Measurements from ENCODE around the gene POU2AF1. TPM values are rescaled to one million over a fixed set of nuclear protein-coding genes. Genes with fewer than 3 reads are reported as not detected.

The POU2AF1 gene
- total RNA-seq, 1 donor from 2014 or later = 155 TPM

DNA sequence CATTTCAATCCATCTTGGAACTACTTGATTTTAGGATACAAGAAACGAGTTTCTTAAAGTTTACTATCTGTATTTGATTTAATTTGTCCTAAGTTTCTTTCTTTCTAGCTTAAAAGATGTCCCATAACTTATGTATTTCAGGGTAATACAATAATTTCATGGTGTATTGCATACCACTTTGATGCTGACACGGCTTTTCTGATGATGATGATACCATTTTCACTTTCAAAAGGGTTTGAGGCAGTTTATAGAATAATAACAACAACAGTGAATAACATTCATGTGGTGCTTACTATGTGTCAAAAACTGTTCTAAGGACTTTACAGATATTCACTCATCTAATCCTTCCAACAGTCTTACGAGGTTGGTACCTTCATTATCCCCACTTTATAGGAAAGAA lies 33.2 kb upstream of the POU2AF1 start:
- Mint-ChIP-seq H3K27me3 (no peaks in the 10 kb centered on the region), H3K9me3 (peaks cover 3% of the 10 kb centered on the region), H3K4me1 (peaks cover 98% of the 10 kb centered on the region), H3K36me3 (ENCODE audit: low read depth) (no peaks in the 10 kb centered on the region), H3K27ac (peak overlapping the region; percentile 97), H3K4me3 (peak overlapping the region; percentile 8)
- CTCF ChIA-PET = interaction anchor here (1.7 kb wide), 1 partner anchor 13 kb away, joined by 6 read pairs; no protein-coding TSS in a partner anchor
- ATAC-seq (ENCODE audit: low read depth) = no peak
- POLR2A ChIA-PET = interaction anchor here (10.5 to 14.6 kb wide), 2 partner anchors 13 to 39 kb away, joined by 250 to 581 read pairs; partner anchors contain the start of gene POU2AF1
- DNase-seq = no peak
- intact Hi-C loops (cut with micrococcal nuclease) = loop anchor here (10.0 kb wide), 1 partner anchor 697 kb away; the partner anchor contains the start of gene ARHGAP20
- no peak for TF ChIP-seq CTCF (IDR thresholded peaks at IDR 0.05)

DNA sequence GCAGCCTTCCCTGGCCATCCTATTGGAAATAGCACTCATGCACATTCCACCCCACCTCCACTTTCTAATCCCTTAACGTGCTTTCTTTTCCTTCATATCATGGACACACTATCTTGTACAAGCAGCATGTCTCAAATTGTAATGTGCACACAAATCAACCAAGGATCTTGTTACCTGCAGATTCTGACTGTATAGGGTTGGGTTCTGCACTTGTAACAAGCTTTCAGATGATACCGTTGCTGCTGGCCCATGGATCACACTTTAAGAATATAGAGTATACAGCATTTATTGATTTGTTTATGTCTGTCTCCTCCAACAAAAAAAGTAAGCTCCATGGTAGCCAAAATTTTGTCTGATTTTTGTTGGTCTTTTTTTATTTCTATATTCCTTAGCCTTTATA lies 32.4 kb upstream of the POU2AF1 start:
- ChIA-PET POLR2A (interaction anchor here (1.0 to 14.6 kb wide), 3 partner anchors 12 to 52 kb away, joined by 3 to 581 read pairs (median 250); partner anchors contain the start of gene POU2AF1), CTCF (interaction anchor here (1.7 kb wide), 1 partner anchor 12 kb away, joined by 6 read pairs; no protein-coding TSS in a partner anchor)
- DNase-seq = no peak
- ATAC-seq (ENCODE audit: low read depth) = no peak
- peak overlapping the region; percentile 90 for H3K27ac Mint-ChIP-seq
- no peak for TF ChIP-seq CTCF (IDR thresholded peaks at IDR 0.05)
- H3K27me3 Mint-ChIP-seq = no peaks in the 10 kb centered on the region
- H3K36me3 Mint-ChIP-seq (ENCODE audit: low read depth) = no peaks in the 10 kb centered on the region
- peaks cover 3% of the 10 kb centered on the region for H3K9me3 Mint-ChIP-seq
- intact Hi-C loops (cut with micrococcal nuclease) = loop anchor here (10.0 kb wide), 1 partner anchor 697 kb away; the partner anchor contains the start of gene ARHGAP20
- H3K4me3 Mint-ChIP-seq = peak overlapping the region; percentile 13
- peaks cover 91% of the 10 kb centered on the region for H3K4me1 Mint-ChIP-seq

- Mint-ChIP-seq H3K4me3 (no peak overlapping the region), H3K9me3 (peaks cover 3% of the 10 kb centered on the region), H3K27ac (peak overlapping the region; percentile 90), H3K36me3 (ENCODE audit: low read depth) (no peaks in the 10 kb centered on the region), H3K27me3 (no peaks in the 10 kb centered on the region), H3K4me1 (peaks cover 90% of the 10 kb centered on the region)
- intact Hi-C loops (cut with micrococcal nuclease) = loop anchor here (1.0 to 10.0 kb wide), 2 partner anchors 9 to 696 kb away; partner anchors contain the start of gene ARHGAP20
- ATAC-seq (ENCODE audit: low read depth) (no peak), DNase-seq (no peak)
- CTCF ChIA-PET = interaction anchor here (0.8 to 1.0 kb wide), 2 partner anchors 12 to 128 kb away, joined by 3 read pairs; no protein-coding TSS in a partner anchor
- TF ChIP-seq CTCF (IDR thresholded peaks at IDR 0.05) = no peak
- POLR2A ChIA-PET = interaction anchor here (1.0 to 14.6 kb wide), 6 partner anchors 11 to 52 kb away, joined by 3 to 581 read pairs (median 17); partner anchors contain the start of gene POU2AF1
Observed at GRCh38 chr11:111410951-111411350, 31.9 kb upstream of the POU2AF1 start.

DNA sequence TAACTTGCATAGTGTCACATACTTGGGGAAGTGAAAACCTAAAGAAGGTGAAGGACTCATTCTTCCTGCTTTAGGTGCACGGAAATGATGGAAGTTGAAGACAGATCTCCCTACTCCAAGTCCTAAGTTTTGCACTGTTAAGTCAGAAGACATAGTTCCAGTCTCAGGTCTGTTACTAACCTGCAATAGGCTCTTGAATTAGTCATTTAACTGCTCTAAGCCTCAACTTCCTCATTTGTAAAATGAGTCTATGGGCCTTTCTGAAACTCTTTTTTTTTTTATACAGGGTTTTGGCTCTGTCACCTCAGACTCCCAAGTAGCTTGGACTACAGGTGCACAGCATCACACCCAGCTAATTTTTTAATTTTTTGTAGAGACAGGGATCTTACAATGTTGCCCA lies 30.8 kb upstream of the POU2AF1 start:
- Mint-ChIP-seq H3K4me3 (peak overlapping the region; percentile 57), H3K27me3 (no peaks in the 10 kb centered on the region), H3K4me1 (peaks cover 84% of the 10 kb centered on the region), H3K36me3 (ENCODE audit: low read depth) (no peaks in the 10 kb centered on the region), H3K9me3 (peaks cover 3% of the 10 kb centered on the region), H3K27ac (peak overlapping the region; percentile 90)
- ATAC-seq (ENCODE audit: low read depth) (peak; percentile 77), DNase-seq (no peak)
- intact Hi-C loops (cut with micrococcal nuclease) = loop anchor here (1.0 to 10.0 kb wide), 3 partner anchors 7 to 695 kb away; partner anchors contain the start of gene ARHGAP20
- TF ChIP-seq CTCF (IDR thresholded peaks at IDR 0.05) = no peak
- POLR2A ChIA-PET = interaction anchor here (0.6 to 4.1 kb wide), 11 partner anchors 8 to 42 kb away, joined by 3 to 37 read pairs (median 3); partner anchors contain the start of gene POU2AF1
- CTCF ChIA-PET = interaction anchor here (1.5 kb wide), 1 partner anchor 12 kb away, joined by 4 read pairs; no protein-coding TSS in a partner anchor

All from activated B cell treated with CpG ODN at 0.5 μM for 24 hours (primary cell).